Testis (tissue), 2 donors: ENCODE data around the gene PKD2.

ENCODE experiments used
- CTCF ChIP-seq, 3 experiments: fragments of 450-650 bp in 2 of 3; fragments of 200-600 bp in 1 of 3; sonication (generic) in 1 of 3; IDR thresholded peaks; one replicate each; pipeline ENCODE4 v1.5.1; 2016 to 2019; ENCODE audit warnings: antibody characterized with exemption in 3 of 3, mild to moderate bottlenecking in 2 of 3, moderate library complexity in 1 of 3
- POLR2A ChIP-seq: fragments of 450-650 bp; IDR thresholded peaks from one replicate; pipeline ENCODE4 v1.6.1; 2017; ENCODE audit warnings: antibody characterized with exemption, mild to moderate bottlenecking, moderate library complexity

- TF ChIP-seq CTCF (IDR thresholded peaks at IDR 0.05), result no peak
- no peak for TF ChIP-seq POLR2A
These were observed 54.9 kb downstream of the PKD2 start for GRCh38 chr4:88062311-88062710.
